Lower leg skin (tissue), 4 donors: ENCODE data around the gene SYTL1. TPM values are rescaled to one million over a fixed set of nuclear protein-coding genes. Genes with fewer than 3 reads are reported as not detected.

ENCODE experiments used
- DNase-seq, 2 donors: peaks; one replicate each; pipeline ENCODE4 v3.0.0-alpha.2; 2019; ENCODE audit warnings: low spot score in 2 of 2
- H3K4me3 ChIP-seq: fragments of 200-600 bp; sonication (generic); 2 replicates; pipeline ENCODE4 v1.5.1; 2017; ENCODE audit warnings: mild to moderate bottlenecking, low read depth; ENCODE audit not compliant: poor library complexity, severe bottlenecking
- CTCF ChIP-seq, 3 donors: fragments of 450-650 bp; IDR thresholded peaks; one replicate each; pipeline ENCODE4 v1.5.1; 2016; ENCODE audit warnings: antibody characterized with exemption in 3 of 3, mild to moderate bottlenecking in 3 of 3, moderate library complexity in 2 of 3
- POLR2A ChIP-seq, 2 donors: fragments of 450-650 bp; IDR thresholded peaks; one replicate each; pipeline ENCODE4 v1.6.1; 2016 to 2017; ENCODE audit warnings: antibody characterized with exemption in 2 of 2, mild to moderate bottlenecking in 1 of 2, moderate library complexity in 1 of 2
- whole genome bisulfite sequencing, 2 donors: methylation state at CpG; one replicate each; pipeline ENCODE4 v1.1.5; 2018; 5-methylcytosine and 5-hydroxymethylcytosine counted together
- intact Hi-C: fragments of 100-400 bp; cut with DNase I; formaldehyde crosslinking; loops from one replicate; pipeline ENCODE4 v1.15.0; 2023; ENCODE audit warnings: low total_unique reads
- total RNA-seq, 4 donors: library from RNA; depleted of rRNA; stranded (reverse); fragments of >200 nt; gene quantifications; one replicate each; pipeline ENCODE4 v1.1.0, GENCODE V29; 2016

Gene SYTL1
- total RNA-seq, 4 donors from 2014 or later, result 183 to 231 (median 219) TPM

- no peak for DNase-seq
- no peak overlapping the region for H3K4me3 ChIP-seq
- intact Hi-C loops, result no loop called here
- WGBS, 2 donors, result 58 to 62% methylated on average over 10 to 11 of the region's 11 CpGs
- TF ChIP-seq CTCF (IDR thresholded peaks at IDR 0.05) (no peak), POLR2A (IDR thresholded peaks at IDR 0.05) (no peak)
Measured at GRCh38 chr1:27364696-27365371, 23.0 kb downstream of the SYTL1 start.

DNA sequence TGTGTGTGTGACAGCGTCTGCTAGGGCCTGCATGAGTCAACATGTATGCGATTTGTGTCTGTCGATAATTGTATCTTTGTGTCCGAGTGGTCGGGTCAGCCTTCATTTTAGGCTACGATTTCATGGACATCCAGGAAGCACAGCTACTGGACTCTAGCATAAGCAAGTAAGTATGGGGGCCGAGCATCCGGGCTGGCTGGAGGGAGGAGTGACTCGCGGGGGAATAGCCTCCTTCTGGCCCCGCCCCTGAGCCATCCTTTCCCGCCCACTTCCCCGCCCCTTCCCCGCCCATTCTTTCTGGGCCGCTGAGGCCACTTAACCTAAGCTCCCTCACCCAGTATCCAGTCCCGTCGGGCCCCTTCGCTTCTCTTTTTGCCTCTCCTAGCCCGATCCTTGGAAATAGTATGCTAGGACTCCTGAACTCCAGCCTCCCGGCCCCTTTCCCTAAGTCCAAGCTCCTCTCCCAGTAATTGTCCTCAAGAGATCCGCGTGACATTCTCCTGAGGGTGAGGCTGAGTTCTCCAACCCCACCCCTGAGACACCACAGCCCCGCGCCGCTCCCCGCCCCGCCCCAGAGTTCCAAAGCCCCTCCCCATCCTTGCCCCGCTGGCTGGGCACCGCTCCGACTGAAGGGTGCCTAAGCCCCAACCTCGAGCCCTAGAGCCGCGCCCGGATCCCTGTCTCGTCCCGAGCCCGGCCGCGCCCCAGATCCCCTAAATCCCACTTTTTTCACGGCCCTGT is 23.7 kb downstream of the SYTL1 start:
- 2% methylated on average over 38 to 40 of the region's 40 CpGs for WGBS, 2 donors
- peak; percentile 89 to 98 for DNase-seq
- no peak for TF ChIP-seq CTCF (IDR thresholded peaks at IDR 0.05)
- TF ChIP-seq POLR2A (IDR thresholded peaks at IDR 0.05), result no peak
- intact Hi-C loops, result no loop called here
- H3K4me3 ChIP-seq, result peak overlapping the region; percentile 62

DNA sequence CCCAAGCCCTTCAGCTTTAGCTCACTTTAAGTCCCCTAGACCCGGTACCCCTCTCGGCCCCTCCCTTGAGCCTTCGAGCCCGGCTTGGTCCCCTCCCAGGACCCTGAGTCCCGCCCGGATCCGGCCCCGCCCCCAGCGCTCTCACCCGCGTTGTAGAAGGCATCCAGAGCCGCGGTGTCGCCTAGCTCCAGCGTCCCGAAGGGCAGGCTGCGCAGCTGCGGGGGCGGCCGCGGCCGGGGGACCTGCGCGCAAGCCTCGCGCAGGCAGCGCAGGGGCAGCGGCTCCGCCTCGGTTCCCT is 24.2 kb downstream of the SYTL1 start:
- TF ChIP-seq CTCF (IDR thresholded peaks at IDR 0.05) (no peak), POLR2A (IDR thresholded peaks at IDR 0.05) (no peak)
- DNase-seq, result peak; percentile 87 to 98
- H3K4me3 ChIP-seq, result peak overlapping the region; percentile 62
- intact Hi-C loops, result no loop called here
- WGBS, 2 donors, result 1% methylated on average over 17 to 28 of the region's 30 CpGs

DNA sequence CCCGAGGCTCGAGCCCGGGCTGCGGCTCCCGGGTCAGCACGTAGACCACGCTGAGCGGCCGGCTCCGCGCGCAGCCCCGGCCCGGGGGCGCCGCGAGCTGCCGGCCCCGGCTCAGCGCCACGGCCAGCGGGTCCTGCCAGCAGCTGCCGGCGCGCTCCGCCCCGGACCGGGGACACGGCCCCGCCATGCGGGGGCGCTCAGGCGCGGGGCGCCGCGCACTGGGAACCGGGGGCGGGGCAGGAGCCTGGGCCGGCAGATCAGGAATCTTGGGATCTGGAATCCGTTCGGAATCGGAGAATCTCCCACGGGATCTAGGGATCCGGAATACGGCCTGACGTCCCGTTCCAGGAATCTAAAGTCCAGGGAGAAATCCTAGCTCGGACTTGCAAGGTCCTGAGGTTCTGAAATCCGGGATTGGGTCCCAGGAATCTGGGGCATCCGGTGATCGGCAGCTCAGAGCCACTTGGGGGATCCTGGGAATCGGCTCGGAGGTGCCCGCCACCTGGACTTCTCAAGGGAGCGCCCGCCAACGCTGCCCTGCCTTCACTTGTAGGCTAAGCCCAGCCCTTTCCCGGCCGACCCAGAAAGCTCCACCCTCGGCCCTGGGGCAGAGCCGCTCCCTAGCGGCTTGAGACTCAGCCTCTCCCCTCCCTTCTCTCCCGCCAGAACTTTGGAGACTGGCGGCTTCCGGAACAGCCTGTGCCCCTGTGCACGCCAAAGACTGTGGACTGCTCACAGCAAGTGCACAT is 24.8 kb downstream of the SYTL1 start, which contains the start of gene MAP3K6:
Gene MAP3K6 (minus strand): TSS at position 551 of the 749 bp plus-strand sequence. CDS start 364 bp downstream, at position 187.
- WGBS, 2 donors, result 0% methylated on average over 29 of the region's 67 CpGs
- DNase-seq, result peak; percentile 93 to 98
- no peak for TF ChIP-seq POLR2A (IDR thresholded peaks at IDR 0.05)
- TF ChIP-seq CTCF (IDR thresholded peaks at IDR 0.05), result no peak
- intact Hi-C loops, result no loop called here
- H3K4me3 ChIP-seq, result peak within 1 kb of the TSS; percentile 62

GRCh38 chr1:27367160-27367650 is 25.4 kb downstream of the SYTL1 start:
- no peak for TF ChIP-seq CTCF (IDR thresholded peaks at IDR 0.05)
- TF ChIP-seq POLR2A (IDR thresholded peaks at IDR 0.05), result no peak
- intact Hi-C loops, result no loop called here
- 23 to 24% methylated on average over 8 of the region's 8 CpGs for WGBS, 2 donors
- H3K4me3 ChIP-seq, result no peak overlapping the region
- DNase-seq, result no peak
